H1 (cell line): ENCODE measurements around the gene SYTL2. TPM values are rescaled to one million over a fixed set of nuclear protein-coding genes. Genes with fewer than 3 reads are reported as not detected.

Experiments used
- CTCF ChIA-PET: fragments of 300-600 bp; sonication (Branson Sonifier 250); formaldehyde crosslinking; loops from one replicate; lab custom pipeline; 2021; ENCODE audit not compliant: partially characterized antibody; lab: Charles Lee
- POLR2A ChIA-PET: fragments of 300-600 bp; sonication (Branson Sonifier 250); formaldehyde crosslinking; loops from one replicate; lab custom pipeline; 2021; ENCODE audit warnings: inconsistent platforms; ENCODE audit not compliant: partially characterized antibody; lab: Charles Lee
- DNase-seq, 2 experiments: peaks; one replicate each; pipeline versions ENCODE4 v3.0.0 to v3.0.0-alpha.2; 2010 to 2022; ENCODE audit warnings: low spot score in 2 of 2, low read depth in 1 of 2, mixed read lengths in 1 of 2
- FAIRE-seq: peaks from 2 replicates; lab custom pipeline; 2011; peaks lifted over from hg19 to GRCh38; lab: Jason Lieb, UNC
- H2AFZ ChIP-seq: 2 replicates; pipeline ENCODE4 v1.8.1; 2012; ENCODE audit warnings: low read length, inconsistent platforms
- H2AK5ac ChIP-seq: 2 replicates; pipeline ENCODE4 v1.6.1; 2013; ENCODE audit warnings: low read depth, low read length
- H2BK120ac ChIP-seq: replicated peaks from 2 replicates; pipeline ENCODE3; 2013; ENCODE audit warnings: low read depth, low read length, inconsistent platforms
- H2BK12ac ChIP-seq: 2 replicates; pipeline ENCODE4 v1.6.1; 2013; ENCODE audit warnings: low read depth, low read length
- H2BK15ac ChIP-seq: 2 replicates; pipeline ENCODE4 v1.6.1; 2013; ENCODE audit warnings: low read length
- H2BK20ac ChIP-seq: 2 replicates; pipeline ENCODE4 v1.6.1; 2013; ENCODE audit warnings: low read length
- H2BK5ac ChIP-seq: 2 replicates; pipeline ENCODE4 v1.6.1; 2013; ENCODE audit warnings: low read depth, low read length
- H3K14ac ChIP-seq: 2 replicates; pipeline ENCODE4 v1.6.1; 2013; ENCODE audit warnings: inconsistent platforms; ENCODE audit not compliant: insufficient read length
- H3K18ac ChIP-seq: 2 replicates; pipeline ENCODE4 v1.6.1; 2013; ENCODE audit warnings: low read length; ENCODE audit errors: extremely low read depth
- H3K23ac ChIP-seq: 2 replicates; pipeline ENCODE4 v1.6.1; 2013; ENCODE audit warnings: inconsistent platforms; ENCODE audit not compliant: insufficient read length
- H3K23me2 ChIP-seq: 2 replicates; pipeline ENCODE4 v1.6.1; 2013; ENCODE audit warnings: low read depth, low read length
- H3K27ac ChIP-seq: 2 replicates; pipeline ENCODE4 v1.6.1; 2011; ENCODE audit warnings: low read depth, low read length, inconsistent platforms
- H3K27me3 ChIP-seq, 4 experiments: replicated peaks in 1 of 4; 1 replicate in 1 of 4; 2 replicates in 3 of 4; pipeline versions ENCODE4 v1.6.1 to v1.8.1; 2011 to 2013; ENCODE audit warnings: low read length in 3 of 4, mild to moderate bottlenecking in 3 of 4, inconsistent platforms in 2 of 4, mixed read lengths in 2 of 4, moderate library complexity in 1 of 4; ENCODE audit not compliant: control insufficient read depth in 3 of 4, insufficient read depth in 3 of 4; ENCODE audit errors: extremely low read depth in 1 of 4
- H3K36me3 ChIP-seq, 4 experiments: 2 replicates each; pipeline versions ENCODE4 v1.6.1 to v1.8.1; 2011 to 2013; ENCODE audit warnings: mild to moderate bottlenecking in 4 of 4, low read length in 3 of 4, moderate library complexity in 2 of 4, control low read depth in 1 of 4, inconsistent platforms in 1 of 4; ENCODE audit not compliant: insufficient read depth in 4 of 4, control insufficient read depth in 2 of 4
- H3K4ac ChIP-seq: replicated peaks from 2 replicates; pipeline ENCODE3; 2013; ENCODE audit warnings: low read length, low read depth, mixed read lengths, inconsistent platforms; ENCODE audit not compliant: insufficient read length
- H3K4me1 ChIP-seq, 4 experiments: replicated peaks in 1 of 4; 1 replicate in 1 of 4; 2 replicates in 3 of 4; pipeline versions ENCODE4 v1.6.1 to v1.8.1; 2011 to 2013; ENCODE audit warnings: low read length in 3 of 4, inconsistent platforms in 2 of 4, mixed read lengths in 1 of 4; ENCODE audit not compliant: insufficient read depth in 4 of 4, control insufficient read depth in 3 of 4
- H3K4me2 ChIP-seq, 2 experiments: 2 replicates each; pipeline versions ENCODE4 v1.6.1 to v1.8.1; 2011 to 2013; ENCODE audit warnings: low read depth in 2 of 2, low read length in 2 of 2, control low read depth in 1 of 2, inconsistent platforms in 1 of 2, mild to moderate bottlenecking in 1 of 2; ENCODE audit not compliant: insufficient read depth in 1 of 2
- H3K4me3 ChIP-seq, 4 experiments: fragments of 200-600, 300-600 bp in 1 of 4; sonication (generic), shearing (Covaris generic), sonication (Bioruptor Twin) in 1 of 4; 2 replicates each; pipeline versions ENCODE4 v1.5.1 to v1.8.1; 2011 to 2016; ENCODE audit warnings: low read length in 4 of 4, low read depth in 3 of 4, control low read depth in 2 of 4, inconsistent platforms in 2 of 4, mild to moderate bottlenecking in 2 of 4, mixed read lengths in 1 of 4, moderate library complexity in 1 of 4; ENCODE audit not compliant: insufficient read depth in 2 of 4; ENCODE audit errors: extremely low read depth in 1 of 4
- H3K56ac ChIP-seq: replicated peaks from 2 replicates; pipeline ENCODE3; 2013; ENCODE audit warnings: low read depth, mild to moderate bottlenecking, mixed read lengths, low read length, inconsistent platforms; ENCODE audit not compliant: insufficient read length
- H3K79me1 ChIP-seq: 2 replicates; pipeline ENCODE4 v1.6.1; 2013; ENCODE audit warnings: low read depth, low read length, control low read depth
- H3K79me2 ChIP-seq, 2 experiments: 2 replicates each; pipeline versions ENCODE4 v1.6.1 to v1.8.1; 2012 to 2013; ENCODE audit warnings: low read length in 2 of 2, mild to moderate bottlenecking in 2 of 2, inconsistent platforms in 1 of 2; ENCODE audit not compliant: insufficient read depth in 2 of 2, control insufficient read depth in 1 of 2
- H3K9ac ChIP-seq, 4 experiments: replicated peaks in 1 of 4; 1 replicate in 1 of 4; 2 replicates in 3 of 4; pipeline versions ENCODE4 v1.6.1 to v1.8.1; 2011 to 2013; ENCODE audit warnings: low read depth in 3 of 4, low read length in 3 of 4, control low read depth in 2 of 4, mild to moderate bottlenecking in 2 of 4, moderate library complexity in 2 of 4, inconsistent platforms in 1 of 4; ENCODE audit errors: extremely low read depth in 1 of 4
- H3K9me3 ChIP-seq, 2 experiments: 2 replicates each; pipeline versions ENCODE4 v1.6.1 to v1.8.1; 2012 to 2013; ENCODE audit warnings: mild to moderate bottlenecking in 2 of 2, moderate library complexity in 2 of 2, control low read depth in 1 of 2, inconsistent platforms in 1 of 2, low read depth in 1 of 2, low read length in 1 of 2, mixed read lengths in 1 of 2; ENCODE audit not compliant: insufficient read depth in 2 of 2
- H4K20me1 ChIP-seq, 2 experiments: replicated peaks in 1 of 2; 2 replicates each; pipeline versions ENCODE3 to v1.8.1; 2011 to 2013; ENCODE audit warnings: inconsistent platforms in 2 of 2, low read length in 2 of 2, mild to moderate bottlenecking in 1 of 2; ENCODE audit not compliant: insufficient read depth in 2 of 2, control insufficient read depth in 1 of 2
- H4K5ac ChIP-seq: 2 replicates; pipeline ENCODE4 v1.6.1; 2013; ENCODE audit warnings: low read length, low read depth, mixed read lengths, inconsistent platforms; ENCODE audit not compliant: insufficient read length
- H4K8ac ChIP-seq: 2 replicates; pipeline ENCODE4 v1.8.0; 2013; ENCODE audit warnings: mild to moderate bottlenecking, moderate library complexity, low read length, inconsistent platforms; ENCODE audit not compliant: insufficient read depth; ENCODE audit errors: extremely low read depth
- H4K91ac ChIP-seq: replicated peaks from 2 replicates; pipeline ENCODE3; 2013; ENCODE audit warnings: low read length, mixed read lengths, inconsistent platforms; ENCODE audit not compliant: insufficient read length
- BRCA1 ChIP-seq: IDR thresholded peaks from 2 replicates; pipeline ENCODE4 v1.6.1; 2012; ENCODE audit warnings: low read depth, low read length, improper control_type of control experiment
- CBX8 ChIP-seq: fragments of 300-800, 300-1000 bp; sonication (generic); IDR thresholded peaks from 2 replicates; pipeline ENCODE4 v1.7.1; 2016; ENCODE audit warnings: low read depth, low read length, borderline replicate concordance
- HDAC2 ChIP-seq, 2 experiments: fragments of 300-600 bp in 1 of 2; sonication (generic) in 1 of 2; IDR thresholded peaks; 2 replicates each; pipeline ENCODE4 v1.6.1; 2011 to 2012; ENCODE audit warnings: low read depth in 2 of 2, low read length in 2 of 2, mild to moderate bottlenecking in 2 of 2, moderate library complexity in 2 of 2, borderline replicate concordance in 1 of 2, inconsistent platforms in 1 of 2
- NRF1 ChIP-seq: IDR thresholded peaks from 2 replicates; pipeline ENCODE4 v1.6.1; 2011; ENCODE audit warnings: mild to moderate bottlenecking, low read depth, low read length, improper control_type of control experiment
- PHF8 ChIP-seq: fragments of 200-600 bp; sonication (generic); conservative IDR thresholded peaks from 2 replicates; pipeline ENCODE4 v1.7.1; 2012; ENCODE audit warnings: low read depth, mild to moderate bottlenecking, inconsistent platforms, low read length, moderate library complexity
- RAD21 ChIP-seq, 2 experiments: IDR thresholded peaks in 1 of 2; conservative IDR thresholded peaks in 1 of 2; 2 replicates each; pipeline ENCODE4 v1.6.1; 2011; ENCODE audit warnings: low read depth in 2 of 2, low read length in 2 of 2, improper control_type of control experiment in 1 of 2, inconsistent platforms in 1 of 2, mild to moderate bottlenecking in 1 of 2, moderate library complexity in 1 of 2
- SIX5 ChIP-seq: IDR thresholded peaks from 2 replicates; pipeline ENCODE4 v1.6.1; 2011; ENCODE audit warnings: mild to moderate bottlenecking, low read depth, low read length
- SUZ12 ChIP-seq: fragments of 200-600 bp; sonication (generic); IDR thresholded peaks from 2 replicates; pipeline ENCODE4 v1.6.1; 2012; ENCODE audit warnings: mild to moderate bottlenecking, inconsistent platforms, low read length, moderate library complexity, mixed read lengths
- WGBS, 2 experiments: shearing (Covaris generic) in 1 of 2; methylation state at CpG; one replicate each; pipeline versions ENCODE4 v1.1.6 to v1.1.7; 2013 to 2015; ENCODE audit warnings: low lambda C conversion rate in 2 of 2, mixed read lengths in 2 of 2, inconsistent platforms in 1 of 2, low coverage in 1 of 2, missing lambda C conversion rate in 1 of 2; ENCODE audit not compliant: insufficient replicate concordance in 2 of 2, insufficient coverage in 1 of 2, insufficient read length in 1 of 2; ENCODE audit errors: extremely low coverage in 1 of 2, missing lambda C conversion rate in 1 of 2; 5-methylcytosine and 5-hydroxymethylcytosine counted together
- polyA plus RNA-seq, 7 experiments: library from polyadenylated mRNA; depleted of rRNA in 3 of 7; stranded (reverse) in 5 of 7; unstranded in 2 of 7; fragments of >200 nt in 5 of 7; fragments of 200-250 nt in 2 of 7; gene quantifications; 1 replicate in 5 of 7; 2 replicates in 1 of 7; 4 replicates in 1 of 7; pipeline versions ENCODE4 v1.2.1 to v1.2.3, GENCODE V29; 2011 to 2013; ENCODE audit warnings: missing spikeins in 2 of 7, mixed read lengths in 2 of 7
- total RNA-seq: library from RNA; stranded (reverse); fragmentation: NEBNext Ultra II Directional; extraction: Animal tissue kit (Norgen Biotek cat#: 25700); gene quantifications from 2 replicates; pipeline ENCODE4 v1.2.1, GENCODE V29; 2021

Gene SYTL2
- total and polyA plus RNA-seq, 2 of the 8 experiments (the other 6 are each of a cell fraction or from before 2014, with no cell fraction given) = 1.3 to 9.1 TPM

DNA sequence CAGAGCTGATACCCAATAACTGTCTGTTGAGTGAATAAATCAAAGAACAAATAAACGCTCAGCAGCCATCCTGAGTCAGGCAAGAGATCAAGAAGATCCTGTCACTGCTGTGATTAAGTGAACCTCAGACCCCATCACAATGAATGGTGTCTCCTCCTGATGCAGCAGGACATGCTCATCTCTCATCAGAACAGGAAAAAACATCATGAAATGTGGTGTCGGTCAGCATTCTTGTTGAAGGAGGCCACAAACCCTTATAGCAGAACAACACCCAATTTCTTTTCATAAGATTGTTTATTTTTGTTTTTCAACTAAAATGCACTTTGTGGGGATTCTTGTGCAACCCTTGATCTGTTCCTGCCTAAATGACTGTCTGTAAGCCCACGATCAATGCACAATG is 60.3 kb downstream of the SYTL2 start:
- Histone ChIP-seq H4K91ac (no peak overlapping the region), H3K36me3 (no peaks in the 10 kb centered on the region), H2BK15ac (no peak overlapping the region), H2BK120ac (no peak overlapping the region), H3K4me3 (no peak overlapping the region), H2BK12ac (no peak overlapping the region), H3K79me2 (no peaks in the 10 kb centered on the region), H2AFZ (no peak overlapping the region), H3K4me2 (no peak overlapping the region), H3K27me3 (no peaks in the 10 kb centered on the region), H2BK5ac (no peak overlapping the region), H4K8ac (no peak overlapping the region), H3K9ac (no peak overlapping the region), H3K4me1 (peaks cover 4 to 13% (median 8%) of the 10 kb centered on the region in 4 experiments; a peak in 6 of 7 replicates), H2AK5ac (0 out of 2 replicates have a peak overlapping the region, but pooled peaks have one; percentile 0), H3K14ac (no peak overlapping the region), H2BK20ac (no peak overlapping the region), H4K5ac (no peak overlapping the region), H4K20me1 (no peaks in the 10 kb centered on the region), H3K79me1 (no peaks in the 10 kb centered on the region), H3K23ac (no peak overlapping the region), H3K9me3 (no peaks in the 10 kb centered on the region), H3K4ac (no peak overlapping the region), H3K27ac (no peak overlapping the region), H3K23me2 (no peaks in the 10 kb centered on the region), H3K18ac (no peak overlapping the region), H3K56ac (no peak overlapping the region)
- 89% methylated on average over 3 of the region's 3 CpGs; no CpG with 5 or more reads in 1 of the 2 experiments for whole genome bisulfite sequencing, 2 experiments
- ChIA-PET POLR2A (no interaction called here), CTCF (interaction anchor here (0.7 to 0.8 kb wide), 2 partner anchors 24 to 32 kb away, joined by 3 read pairs; no protein-coding TSS in a partner anchor)
- DNase-seq (no peak), FAIRE-seq (no peak)
- TF ChIP-seq PHF8 = no peak
- no peak for TF ChIP-seq SUZ12
- TF ChIP-seq CBX8 = no peak
- TF ChIP-seq HDAC2 (IDR thresholded peaks at IDR 0.05; ENCODE audit: borderline replicate concordance in 1 of 2, low read depth in 2 of 2, low read length in 2 of 2) = no peak
- no peak for TF ChIP-seq BRCA1
- no peak for TF ChIP-seq NRF1
- no peak for TF ChIP-seq SIX5
- TF ChIP-seq RAD21 (IDR thresholded peaks at IDR 0.05 in 1 of 2, conservative IDR thresholded peaks at IDR 0.05 in 1 of 2; ENCODE audit: low read depth in 2 of 2, low read length in 2 of 2) = no peak
